Karpas-422 (cell line): ENCODE measurements around the gene LILRB1. TPM values are rescaled to one million over a fixed set of nuclear protein-coding genes. Genes with fewer than 3 reads are reported as not detected.
"Not testable (repeated sequence)": the region's sequence is repeated elsewhere in the genome, so short reads cannot be mapped to it uniquely, and the experiment has no call there.

Experiments used
- DNase-seq: peaks from one replicate; pipeline ENCODE4 v3.0.0-alpha.2; 2015
- H2AFZ ChIP-seq: fragments of 200-600 bp; sonication (generic); 2 replicates; pipeline ENCODE4 v1.6.1; 2014; ENCODE audit warnings: antibody characterized with exemption, low read length, mixed read lengths
- H3K27ac ChIP-seq: fragments of 200-600 bp; sonication (generic); 2 replicates; pipeline ENCODE4 v1.5.1; 2014; ENCODE audit warnings: mild to moderate bottlenecking, low read length, moderate library complexity
- H3K27me3 ChIP-seq: fragments of 200-600 bp; sonication (generic); 2 replicates; pipeline ENCODE4 v1.6.1; 2014; ENCODE audit warnings: low read length, mixed read lengths
- H3K36me3 ChIP-seq: fragments of 200-600 bp; sonication (generic); 2 replicates; pipeline ENCODE4 v1.6.1; 2014; ENCODE audit warnings: low read length, mixed read lengths; ENCODE audit not compliant: insufficient read depth
- H3K4me1 ChIP-seq: fragments of 200-600 bp; sonication (generic); 2 replicates; pipeline ENCODE4 v1.6.1; 2014; ENCODE audit warnings: mild to moderate bottlenecking, low read length, mixed read lengths
- H3K4me2 ChIP-seq: fragments of 200-600 bp; sonication (generic); 2 replicates; pipeline ENCODE4 v1.6.1; 2014; ENCODE audit warnings: low read length, low read depth, mild to moderate bottlenecking; ENCODE audit not compliant: poor library complexity, severe bottlenecking
- H3K4me3 ChIP-seq: fragments of 200-600 bp; sonication (generic); 2 replicates; pipeline ENCODE4 v1.5.1; 2014; ENCODE audit warnings: mild to moderate bottlenecking, antibody characterized with exemption, low read length, mixed read lengths
- H3K79me2 ChIP-seq: fragments of 200-600 bp; sonication (generic); 2 replicates; pipeline ENCODE4 v1.6.1; 2014; ENCODE audit warnings: mild to moderate bottlenecking, low read length, mixed read lengths
- H3K9ac ChIP-seq: fragments of 200-600 bp; sonication (generic); 2 replicates; pipeline ENCODE4 v1.6.0; 2014; ENCODE audit warnings: low read length
- H3K9me2 ChIP-seq: fragments of 200-600 bp; sonication (generic), shearing (Covaris generic); replicated peaks from 2 replicates; pipeline ENCODE4 v1.6.0; 2014; ENCODE audit warnings: mild to moderate bottlenecking, low read length, moderate library complexity; ENCODE audit not compliant: insufficient read depth
- H3K9me3 ChIP-seq: fragments of 300-700, 200-600 bp; sonication (generic); 2 replicates; pipeline ENCODE4 v1.6.1; 2014; ENCODE audit warnings: low read length, mixed read lengths
- H4K20me1 ChIP-seq: fragments of 200-600 bp; sonication (generic); 2 replicates; pipeline ENCODE4 v1.6.1; 2014; ENCODE audit warnings: mild to moderate bottlenecking, antibody characterized with exemption, low read length, low read depth; ENCODE audit not compliant: insufficient read depth
- total RNA-seq: library from RNA; depleted of rRNA; stranded (reverse); fragments of >200 nt; shearing (Covaris generic); gene quantifications from 2 replicates; pipeline ENCODE4 v1.2.3, GENCODE V29; 2014; ENCODE audit warnings: low replicate concordance

Gene LILRB1
- total RNA-seq, 1 experiment from 2014 or later: 5.2 TPM

DNA sequence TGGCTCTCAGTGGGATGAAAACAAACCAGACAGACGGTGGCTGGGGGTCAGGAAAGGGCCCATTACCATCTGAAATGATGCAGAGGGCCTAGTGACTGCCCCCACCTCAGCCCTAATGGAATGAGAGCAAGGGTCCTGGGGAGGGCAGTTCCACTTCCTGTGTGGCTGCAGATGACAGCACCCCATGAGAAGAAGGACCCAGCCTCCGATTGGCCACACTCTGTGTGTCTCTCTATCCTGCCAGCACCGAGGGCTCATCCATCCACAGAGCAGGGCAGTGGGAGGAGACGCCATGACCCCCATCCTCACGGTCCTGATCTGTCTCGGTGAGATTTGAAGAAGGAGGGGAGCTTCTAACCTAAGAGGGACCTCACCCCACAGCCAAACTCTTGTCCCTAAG lies 498 bp downstream of the LILRB1 start:
- no peak overlapping the region for H2AFZ ChIP-seq
- H3K4me3 ChIP-seq: no peak overlapping the region
- H3K36me3 ChIP-seq: no peaks in the 10 kb centered on the region
- H3K4me2 ChIP-seq: no peak overlapping the region
- DNase-seq: no peak
- no peaks in the 10 kb centered on the region for H3K4me1 ChIP-seq
- H3K9ac ChIP-seq: no peak overlapping the region
- H3K79me2 ChIP-seq: no peaks in the 10 kb centered on the region
- H4K20me1 ChIP-seq: no peaks in the 10 kb centered on the region
- 0 out of 2 replicates have a peak, but pooled peaks cover 3% of the 10 kb centered on the region for H3K27me3 ChIP-seq
- no peaks in the 10 kb centered on the region for H3K9me2 ChIP-seq
- no peaks in the 10 kb centered on the region for H3K9me3 ChIP-seq
- no peak overlapping the region for H3K27ac ChIP-seq

DNA sequence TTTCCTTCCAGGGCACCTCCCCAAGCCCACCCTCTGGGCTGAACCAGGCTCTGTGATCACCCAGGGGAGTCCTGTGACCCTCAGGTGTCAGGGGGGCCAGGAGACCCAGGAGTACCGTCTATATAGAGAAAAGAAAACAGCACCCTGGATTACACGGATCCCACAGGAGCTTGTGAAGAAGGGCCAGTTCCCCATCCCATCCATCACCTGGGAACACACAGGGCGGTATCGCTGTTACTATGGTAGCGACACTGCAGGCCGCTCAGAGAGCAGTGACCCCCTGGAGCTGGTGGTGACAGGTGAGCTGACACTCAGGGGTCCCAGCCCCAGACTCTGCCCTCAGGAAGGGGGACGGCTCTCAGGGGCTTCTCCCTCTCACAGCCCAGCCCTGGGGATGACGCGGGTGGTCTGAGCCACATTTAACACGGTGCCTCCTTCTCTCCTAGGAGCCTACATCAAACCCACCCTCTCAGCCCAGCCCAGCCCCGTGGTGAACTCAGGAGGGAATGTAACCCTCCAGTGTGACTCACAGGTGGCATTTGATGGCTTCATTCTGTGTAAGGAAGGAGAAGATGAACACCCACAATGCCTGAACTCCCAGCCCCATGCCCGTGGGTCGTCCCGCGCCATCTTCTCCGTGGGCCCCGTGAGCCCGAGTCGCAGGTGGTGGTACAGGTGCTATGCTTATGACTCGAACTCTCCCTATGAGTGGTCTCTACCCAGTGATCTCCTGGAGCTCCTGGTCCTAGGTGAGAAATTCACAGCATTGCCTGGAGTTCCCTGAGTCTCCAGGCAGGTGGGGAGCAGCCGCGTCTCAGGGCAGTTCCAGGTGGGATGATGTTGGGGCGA lies 1.4 kb downstream of the LILRB1 start:
- H4K20me1 ChIP-seq, H3K27me3 ChIP-seq, H3K36me3 ChIP-seq, H3K4me3 ChIP-seq, H3K79me2 ChIP-seq, H3K4me1 ChIP-seq, H3K9ac ChIP-seq, DNase-seq, H3K9me2 ChIP-seq, H3K4me2 ChIP-seq, H3K27ac ChIP-seq, H3K9me3 ChIP-seq, H2AFZ ChIP-seq: not testable (repeated sequence)

DNA sequence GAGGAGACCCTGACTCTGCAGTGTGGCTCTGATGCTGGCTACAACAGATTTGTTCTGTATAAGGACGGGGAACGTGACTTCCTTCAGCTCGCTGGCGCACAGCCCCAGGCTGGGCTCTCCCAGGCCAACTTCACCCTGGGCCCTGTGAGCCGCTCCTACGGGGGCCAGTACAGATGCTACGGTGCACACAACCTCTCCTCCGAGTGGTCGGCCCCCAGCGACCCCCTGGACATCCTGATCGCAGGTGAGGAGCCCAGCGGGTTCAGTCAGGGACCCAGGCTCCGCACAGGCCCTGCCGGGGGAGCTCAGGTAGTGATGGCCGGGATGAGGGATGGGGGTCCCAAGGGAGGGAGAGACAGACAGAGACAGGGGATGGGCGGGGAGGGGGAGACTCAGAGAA lies 2.2 kb downstream of the LILRB1 start:
- H3K9me3 ChIP-seq, H3K79me2 ChIP-seq, H3K27me3 ChIP-seq, DNase-seq, H2AFZ ChIP-seq, H3K9me2 ChIP-seq, H3K4me1 ChIP-seq, H3K9ac ChIP-seq, H4K20me1 ChIP-seq, H3K36me3 ChIP-seq, H3K4me3 ChIP-seq, H3K4me2 ChIP-seq, H3K27ac ChIP-seq: not testable (repeated sequence)

DNA sequence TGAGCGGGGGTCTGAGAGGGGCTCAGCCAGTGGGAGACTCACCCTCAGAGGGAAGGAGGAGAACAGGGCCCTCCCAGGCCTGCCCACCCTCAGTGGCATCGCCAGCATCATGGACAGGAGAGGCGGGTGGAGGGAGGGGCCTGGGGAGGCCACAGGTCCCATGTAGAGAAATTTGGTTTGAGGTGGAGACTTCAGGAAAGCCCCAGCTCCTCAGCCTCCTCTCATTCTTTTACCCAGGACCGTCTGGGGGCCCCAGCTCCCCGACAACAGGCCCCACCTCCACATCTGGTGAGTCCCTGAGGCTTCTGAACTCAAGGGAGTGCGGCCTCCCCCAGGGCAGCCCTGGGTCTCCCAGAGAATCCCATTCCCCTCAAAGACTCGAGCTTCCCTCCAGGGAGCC lies 3.1 kb downstream of the LILRB1 start:
- Histone ChIP-seq H3K27ac (no peak overlapping the region), H3K9me2 (no peaks in the 10 kb centered on the region), H3K36me3 (no peaks in the 10 kb centered on the region), H3K4me2 (no peak overlapping the region), H3K4me3 (no peak overlapping the region), H3K9ac (no peak overlapping the region), H4K20me1 (no peaks in the 10 kb centered on the region), H3K27me3 (no peaks in the 10 kb centered on the region), H3K9me3 (no peaks in the 10 kb centered on the region), H3K79me2 (no peaks in the 10 kb centered on the region), H3K4me1 (no peaks in the 10 kb centered on the region), H2AFZ (no peak overlapping the region)
- no peak for DNase-seq

DNA sequence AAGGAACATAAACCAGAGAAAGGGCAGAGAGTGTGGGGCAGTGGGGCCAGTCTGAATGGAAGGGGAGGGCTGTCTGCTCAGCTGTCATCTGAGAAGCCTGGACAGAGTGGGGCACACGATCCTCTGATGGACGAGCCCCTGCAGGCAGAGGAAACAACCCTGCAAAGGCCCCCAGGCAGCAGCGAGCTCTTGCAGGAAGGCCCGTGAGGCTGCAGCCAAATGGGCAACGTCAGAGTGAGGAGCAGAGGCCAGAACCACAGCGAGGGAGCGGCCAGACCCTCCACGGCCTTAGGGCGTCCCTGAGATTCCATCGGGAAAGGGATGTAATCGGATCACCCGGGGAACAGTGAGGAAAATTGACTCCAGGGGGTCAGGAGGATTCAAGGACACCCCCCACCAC lies 5.8 kb downstream of the LILRB1 start:
- H3K4me2 ChIP-seq, H3K27ac ChIP-seq, H3K9me3 ChIP-seq, H3K4me3 ChIP-seq, DNase-seq, H3K27me3 ChIP-seq, H3K36me3 ChIP-seq, H3K79me2 ChIP-seq, H4K20me1 ChIP-seq, H2AFZ ChIP-seq, H3K4me1 ChIP-seq, H3K9ac ChIP-seq, H3K9me2 ChIP-seq: not testable (repeated sequence)

DNA sequence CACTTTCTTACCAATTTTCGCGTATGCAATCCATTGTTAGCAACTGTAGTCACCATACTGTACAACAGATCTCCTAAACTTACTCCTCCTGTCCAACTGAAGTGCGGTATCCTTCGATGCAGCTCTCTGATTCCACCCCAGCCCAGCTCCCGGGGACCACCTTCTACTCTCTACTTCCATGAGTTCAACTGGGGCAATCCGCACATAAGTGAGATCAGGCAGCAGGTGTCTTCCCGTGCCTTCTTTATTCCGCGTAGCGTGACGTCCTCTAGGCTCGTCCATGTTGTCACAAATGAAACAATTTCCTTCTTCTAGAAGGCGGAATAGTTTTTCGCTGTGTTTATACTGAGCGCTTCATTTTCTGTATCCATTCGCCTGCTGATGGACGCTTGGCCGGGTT lies 8.4 kb downstream of the LILRB1 start:
- Histone ChIP-seq H4K20me1 (no peaks in the 10 kb centered on the region), H3K4me1 (no peaks in the 10 kb centered on the region), H3K27ac (no peak overlapping the region), H3K4me2 (no peak overlapping the region), H3K9me2 (no peaks in the 10 kb centered on the region), H3K27me3 (no peaks in the 10 kb centered on the region), H2AFZ (no peak overlapping the region), H3K79me2 (no peaks in the 10 kb centered on the region), H3K4me3 (no peak overlapping the region), H3K9me3 (no peaks in the 10 kb centered on the region), H3K9ac (no peak overlapping the region), H3K36me3 (no peaks in the 10 kb centered on the region)
- no peak for DNase-seq

DNA sequence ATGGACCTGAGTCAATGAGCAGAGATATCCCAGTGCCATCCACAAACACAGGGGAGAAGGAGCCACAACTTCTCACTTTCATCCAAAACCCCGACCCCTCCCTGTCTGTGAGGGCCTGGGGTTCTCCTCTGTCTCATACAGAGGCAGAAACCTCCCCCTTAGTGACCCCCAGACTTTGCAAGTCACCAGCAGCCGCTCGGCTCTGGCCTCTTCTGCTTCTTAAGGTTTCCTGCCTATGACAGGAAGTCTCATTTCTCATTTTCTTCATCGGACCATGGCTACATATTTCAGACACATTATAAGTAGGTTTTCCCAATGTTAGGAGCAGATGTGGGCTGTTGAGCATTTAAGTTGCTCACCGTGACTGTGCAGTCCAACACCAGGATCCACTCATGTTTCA lies 12.7 kb downstream of the LILRB1 start:
- H4K20me1 ChIP-seq, H3K9me2 ChIP-seq, H3K27ac ChIP-seq, H2AFZ ChIP-seq, H3K27me3 ChIP-seq, H3K4me3 ChIP-seq, H3K36me3 ChIP-seq, H3K9me3 ChIP-seq, H3K4me2 ChIP-seq, H3K9ac ChIP-seq, H3K79me2 ChIP-seq, H3K4me1 ChIP-seq, DNase-seq: not testable (repeated sequence)

DNA sequence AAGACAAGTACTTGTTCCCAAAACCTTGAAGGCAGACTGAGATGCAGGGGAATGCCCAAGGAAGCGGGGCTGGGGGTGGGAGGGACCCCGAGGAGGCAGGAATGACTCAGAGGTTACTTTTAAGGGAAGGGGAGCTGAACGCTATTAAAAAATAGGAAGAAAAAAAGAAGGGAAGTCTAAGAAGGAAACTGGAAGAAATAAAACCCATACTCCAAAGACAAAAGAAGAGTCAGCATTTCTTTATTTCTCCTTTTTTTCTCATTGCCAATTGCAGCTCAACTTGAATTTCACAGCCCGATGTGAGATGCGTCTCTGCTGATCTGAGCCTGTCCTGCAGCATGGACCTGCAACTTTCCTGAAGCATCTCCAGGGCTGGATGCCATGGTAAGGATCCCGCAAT lies 13.3 kb downstream of the LILRB1 start:
- not testable (repeated sequence) for H3K4me1 ChIP-seq, H3K9ac ChIP-seq, H3K4me3 ChIP-seq, H3K79me2 ChIP-seq, H2AFZ ChIP-seq, H3K27me3 ChIP-seq, H3K36me3 ChIP-seq, H4K20me1 ChIP-seq, DNase-seq, H3K9me2 ChIP-seq, H3K27ac ChIP-seq, H3K4me2 ChIP-seq, H3K9me3 ChIP-seq
